ENCODE results near the gene LRRC4C.

- TF ChIP-seq, protein P1, sequence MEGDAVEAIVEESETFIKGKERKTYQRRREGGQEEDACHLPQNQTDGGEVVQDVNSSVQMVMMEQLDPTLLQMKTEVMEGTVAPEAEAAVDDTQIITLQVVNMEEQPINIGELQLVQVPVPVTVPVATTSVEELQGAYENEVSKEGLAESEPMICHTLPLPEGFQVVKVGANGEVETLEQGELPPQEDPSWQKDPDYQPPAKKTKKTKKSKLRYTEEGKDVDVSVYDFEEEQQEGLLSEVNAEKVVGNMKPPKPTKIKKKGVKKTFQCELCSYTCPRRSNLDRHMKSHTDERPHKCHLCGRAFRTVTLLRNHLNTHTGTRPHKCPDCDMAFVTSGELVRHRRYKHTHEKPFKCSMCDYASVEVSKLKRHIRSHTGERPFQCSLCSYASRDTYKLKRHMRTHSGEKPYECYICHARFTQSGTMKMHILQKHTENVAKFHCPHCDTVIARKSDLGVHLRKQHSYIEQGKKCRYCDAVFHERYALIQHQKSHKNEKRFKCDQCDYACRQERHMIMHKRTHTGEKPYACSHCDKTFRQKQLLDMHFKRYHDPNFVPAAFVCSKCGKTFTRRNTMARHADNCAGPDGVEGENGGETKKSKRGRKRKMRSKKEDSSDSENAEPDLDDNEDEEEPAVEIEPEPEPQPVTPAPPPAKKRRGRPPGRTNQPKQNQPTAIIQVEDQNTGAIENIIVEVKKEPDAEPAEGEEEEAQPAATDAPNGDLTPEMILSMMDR (IDR thresholded peaks at IDR 0.05): no peak
- TF ChIP-seq POLR2A (IDR thresholded peaks at IDR 0.05): no peak
Observed at GRCh38 chr11:41040474-41040873, 419.0 kb downstream of the LRRC4C start.
